CD4-positive, alpha-beta T cell treated with Interferon gamma for 1 hour (primary cell): ENCODE data around the gene VENTX.
"Not testable (repeated sequence)": the region's sequence is repeated elsewhere in the genome, so short reads cannot be mapped to it uniquely, and the experiment has no call there.

ENCODE experiments used
- DNase-seq: peaks from one replicate; pipeline ENCODE4 v3.0.0-alpha.2; 2020

The VENTX gene

GRCh38 chr10:133217800-133218589, 19.7 kb upstream of the VENTX start:
- no peak for DNase-seq

- DNase-seq = no peak
Observed at GRCh38 chr10:133218891-133219290, 18.8 kb upstream of the VENTX start.

GRCh38 chr10:133219782-133220181, 17.9 kb upstream of the VENTX start:
- no peak for DNase-seq

GRCh38 chr10:133221331-133221730, 16.3 kb upstream of the VENTX start:
- DNase-seq = no peak

- not testable (repeated sequence) for DNase-seq
Observed at GRCh38 chr10:133221756-133222155, 15.9 kb upstream of the VENTX start.

GRCh38 chr10:133224076-133224475, 13.6 kb upstream of the VENTX start:
- DNase-seq = no peak

GRCh38 chr10:133224756-133225372, 12.8 kb upstream of the VENTX start:
- DNase-seq = no peak

- no peak for DNase-seq
Observed at GRCh38 chr10:133225707-133226191, 11.9 kb upstream of the VENTX start.

- DNase-seq = no peak
Observed at GRCh38 chr10:133226251-133226808, 11.3 kb upstream of the VENTX start.

- no peak for DNase-seq
Observed at GRCh38 chr10:133227256-133227655, 10.4 kb upstream of the VENTX start.

GRCh38 chr10:133229265-133230043, 8.2 kb upstream of the VENTX start:
- DNase-seq = no peak

GRCh38 chr10:133230044-133230361, 7.7 kb upstream of the VENTX start, which contains the start of gene UTF1:
Gene UTF1 (plus strand): TSS chr10:133230217. CDS start chr10:133230289, 72 bp downstream.
- no peak for DNase-seq

GRCh38 chr10:133230387-133231195, 7.1 kb upstream of the VENTX start:
- peak; percentile 54 for DNase-seq

GRCh38 chr10:133231244-133231945, 6.3 kb upstream of the VENTX start:
- DNase-seq = no peak

GRCh38 chr10:133231946-133232574, 5.6 kb upstream of the VENTX start:
- no peak for DNase-seq

- not testable (repeated sequence) for DNase-seq
Observed at GRCh38 chr10:133234796-133235195, 2.9 kb upstream of the VENTX start.

- peak; percentile 39 for DNase-seq
Observed at GRCh38 chr10:133235265-133235855, 2.3 kb upstream of the VENTX start.

- peak; percentile 27 for DNase-seq
Observed at GRCh38 chr10:133235932-133236331, 1.7 kb upstream of the VENTX start.

- no peak for DNase-seq
Observed at GRCh38 chr10:133236401-133237240, 1.0 kb upstream of the VENTX start.

- DNase-seq = no peak
Observed at GRCh38 chr10:133237241-133237587, 441 bp upstream of the VENTX start.
